ENCODE measurements around the gene PRKAG2.

DNA sequence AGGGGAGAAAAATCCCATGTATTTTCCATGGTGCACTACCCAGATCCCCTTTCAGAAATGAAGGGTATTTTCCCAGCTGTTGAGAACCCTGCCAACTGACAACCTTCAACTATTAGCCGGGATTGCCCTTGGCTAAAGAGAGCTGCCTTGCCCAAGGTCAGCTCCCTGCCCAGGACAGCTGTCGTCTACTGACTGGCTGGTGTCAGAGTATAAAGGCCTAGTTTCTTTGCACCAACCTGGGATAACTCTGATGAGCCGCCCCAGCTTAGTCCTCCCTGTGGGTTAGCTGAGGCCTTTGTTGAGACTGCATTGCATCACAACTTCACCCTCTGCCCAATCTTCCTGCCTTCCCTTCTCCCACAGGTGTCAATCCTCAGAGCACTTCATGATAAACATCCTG is 210.0 kb downstream of the PRKAG2 start:
- TF ChIP-seq, protein P1, sequence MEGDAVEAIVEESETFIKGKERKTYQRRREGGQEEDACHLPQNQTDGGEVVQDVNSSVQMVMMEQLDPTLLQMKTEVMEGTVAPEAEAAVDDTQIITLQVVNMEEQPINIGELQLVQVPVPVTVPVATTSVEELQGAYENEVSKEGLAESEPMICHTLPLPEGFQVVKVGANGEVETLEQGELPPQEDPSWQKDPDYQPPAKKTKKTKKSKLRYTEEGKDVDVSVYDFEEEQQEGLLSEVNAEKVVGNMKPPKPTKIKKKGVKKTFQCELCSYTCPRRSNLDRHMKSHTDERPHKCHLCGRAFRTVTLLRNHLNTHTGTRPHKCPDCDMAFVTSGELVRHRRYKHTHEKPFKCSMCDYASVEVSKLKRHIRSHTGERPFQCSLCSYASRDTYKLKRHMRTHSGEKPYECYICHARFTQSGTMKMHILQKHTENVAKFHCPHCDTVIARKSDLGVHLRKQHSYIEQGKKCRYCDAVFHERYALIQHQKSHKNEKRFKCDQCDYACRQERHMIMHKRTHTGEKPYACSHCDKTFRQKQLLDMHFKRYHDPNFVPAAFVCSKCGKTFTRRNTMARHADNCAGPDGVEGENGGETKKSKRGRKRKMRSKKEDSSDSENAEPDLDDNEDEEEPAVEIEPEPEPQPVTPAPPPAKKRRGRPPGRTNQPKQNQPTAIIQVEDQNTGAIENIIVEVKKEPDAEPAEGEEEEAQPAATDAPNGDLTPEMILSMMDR (conservative IDR thresholded peaks at IDR 0.05; ENCODE audit: low read depth in 2 of 2) = no peak
- no peak for TF ChIP-seq CREB1 (CRISPR knock-in tag; IDR thresholded peaks at IDR 0.05; ENCODE audit: low read depth)
- TF ChIP-seq EZH2 (IDR thresholded peaks at IDR 0.05; ENCODE audit: low read depth, unreplicated experiment) = no peak
- no peak for TF ChIP-seq JUNB (IDR thresholded peaks at IDR 0.05; ENCODE audit: unreplicated experiment)
- no peak for TF ChIP-seq EZH2phosphoT487 (IDR thresholded peaks at IDR 0.05; ENCODE audit: unreplicated experiment)
- TF ChIP-seq, protein P2, sequence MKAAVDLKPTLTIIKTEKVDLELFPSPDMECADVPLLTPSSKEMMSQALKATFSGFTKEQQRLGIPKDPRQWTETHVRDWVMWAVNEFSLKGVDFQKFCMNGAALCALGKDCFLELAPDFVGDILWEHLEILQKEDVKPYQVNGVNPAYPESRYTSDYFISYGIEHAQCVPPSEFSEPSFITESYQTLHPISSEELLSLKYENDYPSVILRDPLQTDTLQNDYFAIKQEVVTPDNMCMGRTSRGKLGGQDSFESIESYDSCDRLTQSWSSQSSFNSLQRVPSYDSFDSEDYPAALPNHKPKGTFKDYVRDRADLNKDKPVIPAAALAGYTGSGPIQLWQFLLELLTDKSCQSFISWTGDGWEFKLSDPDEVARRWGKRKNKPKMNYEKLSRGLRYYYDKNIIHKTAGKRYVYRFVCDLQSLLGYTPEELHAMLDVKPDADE (IDR thresholded peaks at IDR 0.05) = no peak
- TF ChIP-seq POLR2AphosphoS5 (IDR thresholded peaks at IDR 0.05; ENCODE audit: low read depth) = no peak
- no peak for TF ChIP-seq NANOG (IDR thresholded peaks at IDR 0.05; ENCODE audit: borderline replicate concordance)
- TF ChIP-seq STAT1 (IDR thresholded peaks at IDR 0.05; ENCODE audit: unreplicated experiment) = no peak
- no peak for TF ChIP-seq REST (IDR thresholded peaks at IDR 0.05; ENCODE audit: unreplicated experiment)
- TF ChIP-seq, protein P3, sequence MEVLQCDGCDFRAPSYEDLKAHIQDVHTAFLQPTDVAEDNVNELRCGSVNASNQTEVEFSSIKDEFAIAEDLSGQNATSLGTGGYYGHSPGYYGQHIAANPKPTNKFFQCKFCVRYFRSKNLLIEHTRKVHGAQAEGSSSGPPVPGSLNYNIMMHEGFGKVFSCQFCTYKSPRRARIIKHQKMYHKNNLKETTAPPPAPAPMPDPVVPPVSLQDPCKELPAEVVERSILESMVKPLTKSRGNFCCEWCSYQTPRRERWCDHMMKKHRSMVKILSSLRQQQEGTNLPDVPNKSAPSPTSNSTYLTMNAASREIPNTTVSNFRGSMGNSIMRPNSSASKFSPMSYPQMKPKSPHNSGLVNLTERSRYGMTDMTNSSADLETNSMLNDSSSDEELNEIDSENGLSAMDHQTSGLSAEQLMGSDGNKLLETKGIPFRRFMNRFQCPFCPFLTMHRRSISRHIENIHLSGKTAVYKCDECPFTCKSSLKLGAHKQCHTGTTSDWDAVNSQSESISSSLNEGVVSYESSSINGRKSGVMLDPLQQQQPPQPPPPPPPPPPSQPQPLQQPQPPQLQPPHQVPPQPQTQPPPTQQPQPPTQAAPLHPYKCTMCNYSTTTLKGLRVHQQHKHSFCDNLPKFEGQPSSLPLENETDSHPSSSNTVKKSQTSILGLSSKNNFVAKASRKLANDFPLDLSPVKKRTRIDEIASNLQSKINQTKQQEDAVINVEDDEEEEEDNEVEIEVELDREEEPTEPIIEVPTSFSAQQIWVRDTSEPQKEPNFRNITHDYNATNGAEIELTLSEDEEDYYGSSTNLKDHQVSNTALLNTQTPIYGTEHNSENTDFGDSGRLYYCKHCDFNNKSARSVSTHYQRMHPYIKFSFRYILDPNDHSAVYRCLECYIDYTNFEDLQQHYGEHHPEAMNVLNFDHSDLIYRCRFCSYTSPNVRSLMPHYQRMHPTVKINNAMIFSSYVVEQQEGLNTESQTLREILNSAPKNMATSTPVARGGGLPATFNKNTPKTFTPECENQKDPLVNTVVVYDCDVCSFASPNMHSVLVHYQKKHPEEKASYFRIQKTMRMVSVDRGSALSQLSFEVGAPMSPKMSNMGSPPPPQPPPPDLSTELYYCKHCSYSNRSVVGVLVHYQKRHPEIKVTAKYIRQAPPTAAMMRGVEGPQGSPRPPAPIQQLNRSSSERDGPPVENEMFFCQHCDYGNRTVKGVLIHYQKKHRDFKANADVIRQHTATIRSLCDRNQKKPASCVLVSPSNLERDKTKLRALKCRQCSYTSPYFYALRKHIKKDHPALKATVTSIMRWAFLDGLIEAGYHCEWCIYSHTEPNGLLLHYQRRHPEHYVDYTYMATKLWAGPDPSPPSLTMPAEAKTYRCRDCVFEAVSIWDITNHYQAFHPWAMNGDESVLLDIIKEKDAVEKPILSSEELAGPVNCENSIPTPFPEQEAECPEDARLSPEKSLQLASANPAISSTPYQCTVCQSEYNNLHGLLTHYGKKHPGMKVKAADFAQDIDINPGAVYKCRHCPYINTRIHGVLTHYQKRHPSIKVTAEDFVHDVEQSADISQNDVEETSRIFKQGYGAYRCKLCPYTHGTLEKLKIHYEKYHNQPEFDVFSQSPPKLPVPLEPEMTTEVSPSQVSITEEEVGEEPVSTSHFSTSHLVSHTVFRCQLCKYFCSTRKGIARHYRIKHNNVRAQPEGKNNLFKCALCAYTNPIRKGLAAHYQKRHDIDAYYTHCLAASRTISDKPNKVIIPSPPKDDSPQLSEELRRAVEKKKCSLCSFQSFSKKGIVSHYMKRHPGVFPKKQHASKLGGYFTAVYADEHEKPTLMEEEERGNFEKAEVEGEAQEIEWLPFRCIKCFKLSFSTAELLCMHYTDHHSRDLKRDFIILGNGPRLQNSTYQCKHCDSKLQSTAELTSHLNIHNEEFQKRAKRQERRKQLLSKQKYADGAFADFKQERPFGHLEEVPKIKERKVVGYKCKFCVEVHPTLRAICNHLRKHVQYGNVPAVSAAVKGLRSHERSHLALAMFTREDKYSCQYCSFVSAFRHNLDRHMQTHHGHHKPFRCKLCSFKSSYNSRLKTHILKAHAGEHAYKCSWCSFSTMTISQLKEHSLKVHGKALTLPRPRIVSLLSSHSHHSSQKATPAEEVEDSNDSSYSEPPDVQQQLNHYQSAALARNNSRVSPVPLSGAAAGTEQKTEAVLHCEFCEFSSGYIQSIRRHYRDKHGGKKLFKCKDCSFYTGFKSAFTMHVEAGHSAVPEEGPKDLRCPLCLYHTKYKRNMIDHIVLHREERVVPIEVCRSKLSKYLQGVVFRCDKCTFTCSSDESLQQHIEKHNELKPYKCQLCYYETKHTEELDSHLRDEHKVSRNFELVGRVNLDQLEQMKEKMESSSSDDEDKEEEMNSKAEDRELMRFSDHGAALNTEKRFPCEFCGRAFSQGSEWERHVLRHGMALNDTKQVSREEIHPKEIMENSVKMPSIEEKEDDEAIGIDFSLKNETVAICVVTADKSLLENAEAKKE (CRISPR knock-in tag; IDR thresholded peaks at IDR 0.05) = no peak
- TF ChIP-seq ZNF114 (CRISPR knock-in tag; IDR thresholded peaks at IDR 0.05) = no peak
- no peak for TF ChIP-seq ZNF331 (CRISPR knock-in tag; IDR thresholded peaks at IDR 0.05; ENCODE audit: low read depth)
